Hepatocyte (in vitro differentiated cells): ENCODE measurements around the gene TBL1X.

Source experiments
- EZH2 ChIP-seq: fragments of 200-600 bp; sonication (generic); IDR thresholded peaks from 2 replicates; pipeline ENCODE4 v1.6.1; 2016; ENCODE audit warnings: antibody characterized with exemption, mild to moderate bottlenecking, borderline replicate concordance
- EZH2phosphoT487 ChIP-seq: fragments of 200-600 bp; sonication (generic); IDR thresholded peaks from one replicate; pipeline ENCODE4 v1.6.1; 2018; ENCODE audit warnings: antibody characterized with exemption, mild to moderate bottlenecking, low read depth, moderate library complexity; ENCODE audit not compliant: unreplicated experiment, severe bottlenecking
- TF ChIP-seq, protein P1 (sequence below): fragments of 200-600 bp; sonication (generic); IDR thresholded peaks from 2 replicates; pipeline ENCODE4 v1.5.1; 2016; ENCODE audit warnings: antibody characterized with exemption, mild to moderate bottlenecking; ENCODE audit not compliant: poor library complexity

DNA sequence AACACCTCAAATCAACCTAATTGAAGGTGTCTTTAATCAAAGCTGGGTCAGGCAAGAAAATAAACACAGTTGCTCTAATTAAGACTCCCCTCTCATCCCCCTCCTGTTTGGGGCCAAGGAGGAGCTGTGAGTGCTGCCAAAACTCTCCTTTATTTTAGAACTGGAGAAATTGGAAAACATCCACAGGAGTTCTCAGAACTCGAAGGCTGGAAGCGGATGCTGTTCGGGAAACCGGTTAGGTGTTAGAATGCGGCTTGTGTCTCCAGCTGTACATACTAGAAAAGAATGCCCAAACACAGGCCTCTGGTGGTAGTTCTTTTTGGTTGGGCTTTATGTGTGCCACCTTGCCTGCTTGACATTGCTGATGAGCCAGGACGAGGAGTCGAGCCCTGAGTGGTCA is 182.6 kb downstream of the TBL1X start:
- TF ChIP-seq, protein P1, sequence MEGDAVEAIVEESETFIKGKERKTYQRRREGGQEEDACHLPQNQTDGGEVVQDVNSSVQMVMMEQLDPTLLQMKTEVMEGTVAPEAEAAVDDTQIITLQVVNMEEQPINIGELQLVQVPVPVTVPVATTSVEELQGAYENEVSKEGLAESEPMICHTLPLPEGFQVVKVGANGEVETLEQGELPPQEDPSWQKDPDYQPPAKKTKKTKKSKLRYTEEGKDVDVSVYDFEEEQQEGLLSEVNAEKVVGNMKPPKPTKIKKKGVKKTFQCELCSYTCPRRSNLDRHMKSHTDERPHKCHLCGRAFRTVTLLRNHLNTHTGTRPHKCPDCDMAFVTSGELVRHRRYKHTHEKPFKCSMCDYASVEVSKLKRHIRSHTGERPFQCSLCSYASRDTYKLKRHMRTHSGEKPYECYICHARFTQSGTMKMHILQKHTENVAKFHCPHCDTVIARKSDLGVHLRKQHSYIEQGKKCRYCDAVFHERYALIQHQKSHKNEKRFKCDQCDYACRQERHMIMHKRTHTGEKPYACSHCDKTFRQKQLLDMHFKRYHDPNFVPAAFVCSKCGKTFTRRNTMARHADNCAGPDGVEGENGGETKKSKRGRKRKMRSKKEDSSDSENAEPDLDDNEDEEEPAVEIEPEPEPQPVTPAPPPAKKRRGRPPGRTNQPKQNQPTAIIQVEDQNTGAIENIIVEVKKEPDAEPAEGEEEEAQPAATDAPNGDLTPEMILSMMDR: no peak
- TF ChIP-seq EZH2: no peak
- TF ChIP-seq EZH2phosphoT487: no peak
